Progenitor cell of endocrine pancreas (in vitro differentiated cells): ENCODE results near the gene CCDC9B. TPM values are rescaled to one million over a fixed set of nuclear protein-coding genes. Genes with fewer than 3 reads are reported as not detected.

Experiments used
- DNase-seq: peaks from one replicate; pipeline ENCODE4 v3.0.0; 2021; ENCODE audit warnings: low spot score; ENCODE audit not compliant: unreplicated experiment
- H3K27ac Mint-ChIP-seq: 2 replicates; pipeline ENCODE4 v1.8.0; 2021; ENCODE audit warnings: mild to moderate bottlenecking, moderate library complexity, mixed read lengths
- H3K27me3 Mint-ChIP-seq: 2 replicates; pipeline ENCODE4 v1.8.0; 2021; ENCODE audit warnings: mixed read lengths
- H3K36me3 Mint-ChIP-seq: 2 replicates; pipeline ENCODE4 v1.8.0; 2022; ENCODE audit warnings: mixed read lengths; ENCODE audit not compliant: insufficient read depth
- H3K4me1 Mint-ChIP-seq: 2 replicates; pipeline ENCODE4 v1.8.0; 2021; ENCODE audit warnings: low read depth, mixed read lengths
- H3K4me3 Mint-ChIP-seq: 2 replicates; pipeline ENCODE4 v1.8.0; 2021; ENCODE audit warnings: low read depth, mild to moderate bottlenecking, moderate library complexity, mixed read lengths
- H3K9me3 Mint-ChIP-seq: 2 replicates; pipeline ENCODE4 v1.8.0; 2021; ENCODE audit warnings: low read depth, mixed read lengths
- total RNA-seq: library from RNA; stranded (reverse); gene quantifications from 2 replicates; pipeline ENCODE4 v1.2.1, GENCODE V29; 2021
- TF ChIP-seq, protein P1 (sequence below): fragments of 200-600 bp; sonication (generic); IDR thresholded peaks from one replicate; pipeline ENCODE4 v1.5.0; 2021; ENCODE audit warnings: antibody characterized with exemption, mild to moderate bottlenecking; ENCODE audit not compliant: unreplicated experiment

CCDC9B gene
- total RNA-seq, 1 donor from 2014 or later = 0.07 TPM

DNA sequence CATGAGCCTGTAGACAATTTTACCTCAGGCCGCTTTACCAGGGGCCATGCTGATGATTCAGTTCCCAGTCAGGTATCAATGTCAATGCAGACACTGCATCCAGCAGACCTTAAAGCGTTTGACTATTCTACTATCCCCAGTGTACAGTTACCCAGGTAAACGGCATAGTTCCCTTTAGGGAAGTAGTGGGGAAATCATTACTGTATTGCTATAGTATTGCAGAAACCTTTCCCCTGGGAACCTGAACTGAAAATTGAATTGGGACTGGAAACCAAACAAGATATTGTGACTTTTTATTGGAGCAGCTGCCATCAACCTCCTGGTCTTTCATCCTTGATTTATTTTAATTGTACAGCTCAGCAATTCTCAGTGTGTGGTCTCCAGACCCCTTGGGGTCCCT lies 23.8 kb downstream of the CCDC9B start:
- TF ChIP-seq, protein P1, sequence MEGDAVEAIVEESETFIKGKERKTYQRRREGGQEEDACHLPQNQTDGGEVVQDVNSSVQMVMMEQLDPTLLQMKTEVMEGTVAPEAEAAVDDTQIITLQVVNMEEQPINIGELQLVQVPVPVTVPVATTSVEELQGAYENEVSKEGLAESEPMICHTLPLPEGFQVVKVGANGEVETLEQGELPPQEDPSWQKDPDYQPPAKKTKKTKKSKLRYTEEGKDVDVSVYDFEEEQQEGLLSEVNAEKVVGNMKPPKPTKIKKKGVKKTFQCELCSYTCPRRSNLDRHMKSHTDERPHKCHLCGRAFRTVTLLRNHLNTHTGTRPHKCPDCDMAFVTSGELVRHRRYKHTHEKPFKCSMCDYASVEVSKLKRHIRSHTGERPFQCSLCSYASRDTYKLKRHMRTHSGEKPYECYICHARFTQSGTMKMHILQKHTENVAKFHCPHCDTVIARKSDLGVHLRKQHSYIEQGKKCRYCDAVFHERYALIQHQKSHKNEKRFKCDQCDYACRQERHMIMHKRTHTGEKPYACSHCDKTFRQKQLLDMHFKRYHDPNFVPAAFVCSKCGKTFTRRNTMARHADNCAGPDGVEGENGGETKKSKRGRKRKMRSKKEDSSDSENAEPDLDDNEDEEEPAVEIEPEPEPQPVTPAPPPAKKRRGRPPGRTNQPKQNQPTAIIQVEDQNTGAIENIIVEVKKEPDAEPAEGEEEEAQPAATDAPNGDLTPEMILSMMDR = no peak
- Mint-ChIP-seq H3K4me3 (no peak overlapping the region), H3K27ac (no peak overlapping the region), H3K36me3 (no peaks in the 10 kb centered on the region), H3K9me3 (peaks cover 4% of the 10 kb centered on the region), H3K27me3 (peaks cover 69% of the 10 kb centered on the region), H3K4me1 (no peaks in the 10 kb centered on the region)
- no peak for DNase-seq

DNA sequence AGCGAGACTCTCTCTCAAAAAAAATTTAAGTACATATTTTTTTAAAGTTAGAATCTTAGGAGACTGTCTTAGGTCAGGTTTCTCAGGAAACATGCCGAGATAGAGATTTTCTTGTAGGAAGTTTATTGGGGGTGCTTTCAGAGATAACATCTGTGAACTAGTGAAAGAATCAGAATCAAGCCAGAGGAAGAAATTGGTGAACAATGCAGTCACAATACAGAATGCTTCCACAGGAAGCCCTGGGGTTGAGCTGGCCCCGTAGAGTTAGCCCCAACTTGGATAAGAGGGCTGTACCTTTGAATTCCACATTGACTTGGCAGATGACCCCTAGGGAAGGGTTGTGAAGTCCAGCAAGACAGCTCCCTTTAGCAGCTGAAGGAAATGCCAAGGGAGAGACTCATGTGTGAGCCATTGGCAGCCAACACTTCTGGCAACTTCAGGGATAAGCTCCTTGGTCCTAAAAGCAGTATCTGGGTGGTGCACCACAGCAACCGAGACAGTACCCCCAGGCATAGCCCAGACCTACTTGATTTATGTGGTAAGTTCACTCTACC lies 25.9 kb downstream of the CCDC9B start:
- Mint-ChIP-seq H3K27ac (no peak overlapping the region), H3K36me3 (no peaks in the 10 kb centered on the region), H3K4me3 (no peak overlapping the region), H3K27me3 (peaks cover 69% of the 10 kb centered on the region), H3K4me1 (no peaks in the 10 kb centered on the region), H3K9me3 (no peaks in the 10 kb centered on the region)
- no peak for DNase-seq
- TF ChIP-seq, protein P1 = no peak

DNA sequence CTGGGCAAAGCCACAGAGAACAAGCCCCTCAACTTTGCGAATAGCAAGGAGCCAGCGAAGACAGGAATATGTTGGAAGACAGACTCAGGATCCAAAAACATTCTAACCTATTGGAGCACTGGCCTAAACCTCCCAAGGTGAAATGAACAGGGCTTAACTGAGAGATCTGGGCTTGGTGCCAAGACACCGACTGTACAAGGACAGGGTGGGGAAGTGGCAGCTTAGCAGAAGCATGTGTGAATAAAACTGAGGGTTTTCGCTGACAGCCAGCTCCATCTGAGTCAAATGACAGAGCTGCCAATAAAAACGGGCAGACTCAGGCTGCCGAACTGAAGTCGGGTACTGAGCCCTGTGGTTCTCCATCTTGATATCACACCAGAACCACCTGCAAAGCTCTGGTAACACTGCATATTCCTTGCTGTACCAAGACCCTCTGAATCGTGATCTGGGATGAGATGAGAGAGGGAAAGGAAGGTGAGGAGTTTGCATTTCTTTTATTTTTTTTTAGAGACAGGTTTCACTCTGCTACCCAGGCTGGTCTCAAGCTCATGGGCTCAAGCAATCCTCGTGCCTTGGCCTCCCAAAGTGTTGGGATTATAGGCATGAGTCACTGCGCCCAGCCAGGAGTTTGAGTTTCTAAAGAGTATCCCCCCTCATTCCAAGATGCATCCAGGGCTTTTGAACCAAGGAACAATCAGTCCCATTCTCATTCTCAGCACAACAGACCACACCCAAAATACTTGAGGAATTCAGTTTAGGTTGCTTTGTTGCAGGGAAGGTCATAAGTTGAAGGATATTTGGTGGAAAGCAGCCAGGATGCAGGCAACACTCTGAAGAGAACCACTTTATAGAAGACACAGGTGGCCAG lies 27.0 kb downstream of the CCDC9B start:
- no peak for DNase-seq
- Mint-ChIP-seq H3K4me1 (peaks cover 1% of the 10 kb centered on the region), H3K27me3 (peaks cover 72% of the 10 kb centered on the region), H3K36me3 (no peaks in the 10 kb centered on the region), H3K4me3 (no peak overlapping the region), H3K27ac (no peak overlapping the region), H3K9me3 (no peaks in the 10 kb centered on the region)
- TF ChIP-seq, protein P1 = no peak

DNA sequence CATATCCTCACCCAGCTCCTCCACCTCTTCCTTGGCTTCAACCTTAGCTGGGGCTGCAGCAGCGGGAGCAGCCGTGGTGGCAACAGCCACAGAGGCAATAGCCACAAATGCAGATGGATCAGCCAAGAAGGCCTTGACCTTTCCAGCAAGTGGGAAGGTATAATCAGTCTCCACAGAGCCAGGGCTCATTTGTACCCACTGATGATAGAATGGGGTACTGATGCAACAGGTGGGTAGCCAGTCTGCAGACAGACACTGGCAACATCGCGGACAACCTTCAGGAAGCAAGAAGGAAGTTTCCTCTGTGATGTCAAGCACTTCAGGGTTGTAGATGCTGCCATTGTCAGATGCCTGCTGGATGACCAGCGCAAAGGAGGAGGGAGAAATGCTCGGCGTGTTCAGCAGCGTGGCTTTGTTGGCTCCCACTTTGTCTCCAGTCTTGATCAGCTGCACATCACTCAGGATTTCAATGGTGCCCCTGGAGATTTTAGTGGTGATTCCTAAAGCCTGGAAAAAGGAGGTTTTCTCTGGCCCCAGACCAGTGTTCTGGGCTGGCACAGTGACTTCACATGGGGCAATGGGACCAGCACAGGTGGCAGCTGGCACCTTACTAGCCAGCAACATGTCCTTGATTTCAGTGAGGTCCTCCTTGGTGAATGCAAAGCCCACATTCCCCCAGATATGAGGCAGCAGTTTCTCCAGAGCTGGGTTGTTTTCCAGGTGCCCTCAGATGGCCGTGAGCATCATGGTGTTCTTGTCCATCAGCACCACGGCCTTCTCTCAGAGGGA lies 28.2 kb downstream of the CCDC9B start:
- Mint-ChIP-seq H3K36me3 (no peaks in the 10 kb centered on the region), H3K27me3 (peaks cover 68% of the 10 kb centered on the region), H3K27ac (no peak overlapping the region), H3K4me1 (peaks cover 1% of the 10 kb centered on the region), H3K4me3 (no peak overlapping the region), H3K9me3 (no peaks in the 10 kb centered on the region)
- no peak for DNase-seq
- TF ChIP-seq, protein P1 = no peak

DNA sequence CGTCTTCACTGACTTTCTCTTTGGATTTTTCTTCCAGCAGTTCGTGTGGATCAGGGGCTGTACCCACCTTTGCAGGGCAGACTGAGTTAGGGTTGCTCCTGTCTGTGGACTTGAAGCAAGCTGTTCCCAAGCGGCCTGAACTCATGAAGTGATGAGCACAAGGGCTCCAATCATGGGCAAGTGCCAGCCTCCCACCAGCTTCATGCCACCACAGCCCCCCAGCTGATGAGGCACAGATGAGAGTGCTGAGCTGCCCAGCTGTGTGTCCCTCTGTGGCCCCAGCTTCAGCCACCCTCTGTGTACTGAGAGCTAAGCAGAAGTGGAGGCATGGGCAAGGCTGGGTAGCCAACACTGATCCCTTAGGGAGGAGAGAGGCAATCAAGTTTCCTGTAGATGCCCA lies 29.7 kb downstream of the CCDC9B start:
- no peaks in the 10 kb centered on the region for H3K36me3 Mint-ChIP-seq
- TF ChIP-seq, protein P1 = no peak
- DNase-seq = no peak
- H3K9me3 Mint-ChIP-seq = no peaks in the 10 kb centered on the region
- H3K27ac Mint-ChIP-seq = no peak overlapping the region
- peaks cover 61% of the 10 kb centered on the region for H3K27me3 Mint-ChIP-seq
- no peak overlapping the region for H3K4me3 Mint-ChIP-seq
- H3K4me1 Mint-ChIP-seq = peaks cover 1% of the 10 kb centered on the region
